Measurements from ENCODE around the gene LIMD2.

Gene LIMD2

DNA sequence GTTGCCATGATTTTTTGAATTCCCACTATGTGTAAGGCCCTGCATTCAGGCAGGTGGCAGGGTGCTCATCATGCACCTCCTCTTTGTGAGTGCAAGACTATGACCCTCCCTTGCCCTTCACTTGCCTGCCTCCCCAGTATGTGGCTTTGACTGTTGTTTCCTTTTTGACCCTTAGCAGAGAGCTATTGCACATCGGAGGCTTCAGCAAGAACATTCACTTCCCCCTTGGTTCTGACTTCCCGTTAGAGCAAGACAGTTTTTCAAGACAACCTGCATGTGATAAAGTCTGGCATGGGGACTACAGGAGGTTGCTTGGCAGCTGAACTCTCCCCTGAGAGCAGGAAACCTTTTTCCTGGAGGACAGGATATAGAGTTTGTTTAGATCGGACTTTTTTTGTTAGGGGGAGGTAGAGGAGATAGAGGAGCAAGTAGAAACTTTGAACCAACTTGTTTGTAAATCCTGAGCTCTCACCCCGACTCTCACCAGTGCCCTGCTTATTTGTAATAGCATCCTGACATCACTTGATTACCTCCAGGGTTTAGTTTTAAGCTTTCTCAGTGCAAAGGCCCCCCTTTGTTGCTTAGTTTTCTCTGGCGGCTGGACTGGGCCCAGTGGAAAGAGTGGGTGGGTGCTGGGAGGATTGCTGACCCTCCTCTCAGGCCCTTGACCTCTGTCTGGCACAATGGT is 34.3 kb downstream of the LIMD2 start:
- Histone ChIP-seq H3K4me3 (ENCODE audit: low read length) (no peak overlapping the region), H3K27me3 (ENCODE audit: control insufficient read depth, insufficient read depth, low read length) (no peaks in the 10 kb centered on the region), H3K36me3 (ENCODE audit: control insufficient read depth, insufficient read depth, low read length) (peaks cover 8% of the 10 kb centered on the region), H3K4me1 (ENCODE audit: control insufficient read depth, insufficient read depth, low read length) (no peaks in the 10 kb centered on the region), H3K9ac (ENCODE audit: low read length) (no peak overlapping the region), H3K27ac (ENCODE audit: low read depth, low read length) (no peak overlapping the region)

DNA sequence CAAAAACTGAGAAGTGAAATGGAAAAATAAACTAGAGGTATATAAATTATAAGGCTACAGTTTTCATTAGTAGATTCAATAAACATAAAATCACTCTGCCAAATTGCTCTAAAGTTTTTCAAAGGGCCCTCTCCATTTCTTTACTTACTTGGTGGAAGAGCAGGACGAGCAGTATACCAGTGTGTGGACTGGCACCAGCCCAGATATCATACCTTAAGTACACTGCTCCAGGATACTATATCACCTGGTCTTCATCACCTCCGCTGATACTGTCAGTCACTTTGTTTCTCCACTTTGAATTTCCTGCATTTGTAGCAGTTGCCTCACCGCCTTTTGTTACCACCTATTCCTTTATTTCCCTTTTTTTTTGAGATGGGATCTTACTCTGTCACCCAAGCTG is 40.1 kb downstream of the LIMD2 start:
- no peak overlapping the region for H3K9ac ChIP-seq (ENCODE audit: low read length)
- H3K27ac ChIP-seq (ENCODE audit: low read depth, low read length): no peak overlapping the region
- no peaks in the 10 kb centered on the region for H3K4me1 ChIP-seq (ENCODE audit: control insufficient read depth, insufficient read depth, low read length)
- H3K4me3 ChIP-seq (ENCODE audit: low read length): no peak overlapping the region
- H3K36me3 ChIP-seq (ENCODE audit: control insufficient read depth, insufficient read depth, low read length): peaks cover 6% of the 10 kb centered on the region
- H3K27me3 ChIP-seq (ENCODE audit: control insufficient read depth, insufficient read depth, low read length): no peaks in the 10 kb centered on the region

DNA sequence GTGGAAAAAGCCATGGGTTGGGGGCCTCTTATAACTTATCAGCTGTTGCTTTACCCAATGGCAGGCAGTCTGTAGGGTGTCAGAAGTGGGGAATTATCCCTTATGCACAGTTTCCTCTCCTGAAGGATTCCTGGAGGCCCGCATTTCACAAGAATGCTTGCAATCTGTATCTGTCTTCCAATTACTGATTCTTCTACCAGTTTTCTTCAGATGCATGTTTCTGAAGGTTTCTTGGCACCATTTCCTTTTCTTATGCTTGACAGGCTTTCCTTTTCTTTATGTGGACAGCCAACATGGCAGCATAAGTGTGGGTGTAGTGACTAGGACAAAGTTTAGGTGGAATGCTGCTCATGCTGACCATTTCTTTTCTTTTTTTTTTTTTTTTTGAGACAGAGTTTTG is 41.6 kb downstream of the LIMD2 start:
- Histone ChIP-seq H3K27me3 (ENCODE audit: control insufficient read depth, insufficient read depth, low read length) (no peaks in the 10 kb centered on the region), H3K36me3 (ENCODE audit: control insufficient read depth, insufficient read depth, low read length) (peaks cover 4% of the 10 kb centered on the region), H3K4me3 (ENCODE audit: low read length) (no peak overlapping the region), H3K9ac (ENCODE audit: low read length) (no peak overlapping the region), H3K27ac (ENCODE audit: low read depth, low read length) (no peak overlapping the region), H3K4me1 (ENCODE audit: control insufficient read depth, insufficient read depth, low read length) (no peaks in the 10 kb centered on the region)

DNA sequence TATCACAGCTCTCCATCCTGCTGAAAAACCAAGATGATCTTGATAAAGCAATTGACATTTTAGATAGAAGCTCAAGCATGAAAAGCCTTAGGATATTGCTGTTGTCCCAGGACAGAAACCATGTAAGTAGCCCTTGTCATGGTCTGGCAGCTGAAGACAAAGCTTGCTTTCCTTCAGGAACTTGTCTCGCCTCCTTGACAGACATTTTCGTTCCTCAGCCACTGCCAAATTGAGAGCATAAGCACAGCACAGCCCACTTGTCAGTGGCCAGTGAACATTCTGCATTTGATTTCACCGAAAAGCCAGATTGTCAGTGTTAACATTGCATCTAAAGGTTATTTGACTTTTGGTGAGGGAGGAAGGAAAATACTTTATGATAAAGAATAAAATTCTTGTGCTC is 42.1 kb downstream of the LIMD2 start:
- H3K4me3 ChIP-seq (ENCODE audit: low read length): no peak overlapping the region
- H3K36me3 ChIP-seq (ENCODE audit: control insufficient read depth, insufficient read depth, low read length): peaks cover 4% of the 10 kb centered on the region
- no peaks in the 10 kb centered on the region for H3K27me3 ChIP-seq (ENCODE audit: control insufficient read depth, insufficient read depth, low read length)
- peaks cover 3% of the 10 kb centered on the region for H3K4me1 ChIP-seq (ENCODE audit: control insufficient read depth, insufficient read depth, low read length)
- H3K9ac ChIP-seq (ENCODE audit: low read length): no peak overlapping the region
- H3K27ac ChIP-seq (ENCODE audit: low read depth, low read length): no peak overlapping the region

DNA sequence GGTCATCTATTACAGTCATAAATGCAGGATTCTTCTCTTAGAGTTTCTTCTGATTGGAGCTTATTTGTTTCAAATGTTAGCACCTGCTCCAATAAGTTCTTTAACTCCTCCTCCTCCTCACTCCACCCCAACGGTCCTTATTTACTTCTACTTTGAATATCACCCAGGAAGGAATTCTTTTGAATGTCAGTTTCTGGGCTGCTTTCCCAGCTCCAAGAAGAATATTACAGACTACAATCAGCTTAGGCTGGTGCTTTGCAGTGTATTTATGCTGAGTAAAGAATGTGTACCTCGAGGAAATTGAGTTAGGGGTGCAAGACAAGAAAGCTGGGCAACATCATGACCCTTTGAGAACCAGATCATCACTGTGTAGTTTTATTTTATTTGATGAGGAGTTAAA is 46.9 kb downstream of the LIMD2 start:
- no peak overlapping the region for H3K27ac ChIP-seq (ENCODE audit: low read depth, low read length)
- no peaks in the 10 kb centered on the region for H3K27me3 ChIP-seq (ENCODE audit: control insufficient read depth, insufficient read depth, low read length)
- H3K36me3 ChIP-seq (ENCODE audit: control insufficient read depth, insufficient read depth, low read length): no peaks in the 10 kb centered on the region
- no peak overlapping the region for H3K4me3 ChIP-seq (ENCODE audit: low read length)
- H3K4me1 ChIP-seq (ENCODE audit: control insufficient read depth, insufficient read depth, low read length): peaks cover 9% of the 10 kb centered on the region
- no peak overlapping the region for H3K9ac ChIP-seq (ENCODE audit: low read length)

DNA sequence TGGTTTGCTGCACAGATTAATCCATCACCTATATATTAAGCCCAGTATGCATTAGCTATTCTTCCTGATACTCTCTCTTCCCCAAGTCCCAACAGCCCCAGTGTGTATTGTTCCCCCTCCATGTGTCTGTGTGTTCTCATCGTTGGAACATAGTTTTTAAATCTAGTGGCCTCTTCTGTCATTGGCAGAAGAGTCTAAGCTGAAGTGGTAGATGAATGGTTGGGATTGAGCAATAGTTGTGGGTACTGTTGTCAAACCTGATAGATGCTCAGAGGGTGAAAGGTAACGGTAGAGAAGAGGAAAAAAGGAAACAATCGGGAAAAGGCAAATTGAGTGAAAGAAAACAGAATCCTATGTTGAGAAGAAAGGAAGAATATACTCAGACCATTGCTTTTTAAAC is 47.8 kb downstream of the LIMD2 start:
- no peaks in the 10 kb centered on the region for H3K27me3 ChIP-seq (ENCODE audit: control insufficient read depth, insufficient read depth, low read length)
- no peak overlapping the region for H3K4me3 ChIP-seq (ENCODE audit: low read length)
- peaks cover 9% of the 10 kb centered on the region for H3K4me1 ChIP-seq (ENCODE audit: control insufficient read depth, insufficient read depth, low read length)
- H3K27ac ChIP-seq (ENCODE audit: low read depth, low read length): no peak overlapping the region
- H3K36me3 ChIP-seq (ENCODE audit: control insufficient read depth, insufficient read depth, low read length): no peaks in the 10 kb centered on the region
- H3K9ac ChIP-seq (ENCODE audit: low read length): no peak overlapping the region

DNA sequence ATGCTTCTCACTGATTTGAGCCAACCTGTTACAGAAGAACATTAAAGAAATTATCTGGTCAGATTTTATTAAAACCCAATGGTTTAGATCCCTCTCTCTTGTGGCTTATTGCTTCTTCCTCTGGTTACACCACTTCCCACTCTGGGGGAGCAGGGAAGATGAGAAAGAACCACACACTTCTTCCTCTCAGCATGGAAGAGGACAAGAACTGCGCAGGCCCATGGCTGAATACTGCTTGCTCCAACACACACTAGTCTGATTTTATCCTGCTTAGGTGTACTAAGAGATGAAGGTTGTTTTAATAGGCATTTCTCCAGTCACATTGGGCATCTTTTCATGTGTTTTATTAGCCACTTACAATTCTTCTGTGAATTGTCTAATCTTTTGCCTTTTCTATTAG is 50.1 kb downstream of the LIMD2 start:
- Histone ChIP-seq H3K27me3 (ENCODE audit: control insufficient read depth, insufficient read depth, low read length) (no peaks in the 10 kb centered on the region), H3K4me1 (ENCODE audit: control insufficient read depth, insufficient read depth, low read length) (peaks cover 9% of the 10 kb centered on the region), H3K4me3 (ENCODE audit: low read length) (no peak overlapping the region), H3K27ac (ENCODE audit: low read depth, low read length) (no peak overlapping the region), H3K36me3 (ENCODE audit: control insufficient read depth, insufficient read depth, low read length) (peaks cover 9% of the 10 kb centered on the region), H3K9ac (ENCODE audit: low read length) (no peak overlapping the region)

DNA sequence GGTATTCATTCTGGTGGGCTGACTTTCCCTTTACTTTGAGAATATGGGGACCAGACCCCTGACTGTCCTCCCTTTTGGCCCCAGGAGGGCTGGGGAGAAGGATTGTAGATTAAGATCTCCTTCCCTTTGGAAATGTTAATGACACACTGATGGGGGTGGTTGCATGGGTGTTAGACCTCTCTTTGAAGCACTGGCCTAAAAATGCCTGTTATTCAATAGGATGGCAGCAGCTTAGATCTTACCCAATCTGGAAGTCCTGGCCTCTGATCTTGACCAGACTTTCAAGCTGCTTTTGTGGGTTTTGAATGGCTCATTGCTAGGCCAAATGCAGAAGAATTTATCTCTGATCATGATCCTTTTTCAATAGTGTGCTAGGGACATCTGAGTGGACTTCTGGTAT is 52.0 kb downstream of the LIMD2 start:
- H3K36me3 ChIP-seq (ENCODE audit: control insufficient read depth, insufficient read depth, low read length): peaks cover 9% of the 10 kb centered on the region
- no peaks in the 10 kb centered on the region for H3K27me3 ChIP-seq (ENCODE audit: control insufficient read depth, insufficient read depth, low read length)
- no peak overlapping the region for H3K27ac ChIP-seq (ENCODE audit: low read depth, low read length)
- no peak overlapping the region for H3K9ac ChIP-seq (ENCODE audit: low read length)
- peaks cover 7% of the 10 kb centered on the region for H3K4me1 ChIP-seq (ENCODE audit: control insufficient read depth, insufficient read depth, low read length)
- no peak overlapping the region for H3K4me3 ChIP-seq (ENCODE audit: low read length)

DNA sequence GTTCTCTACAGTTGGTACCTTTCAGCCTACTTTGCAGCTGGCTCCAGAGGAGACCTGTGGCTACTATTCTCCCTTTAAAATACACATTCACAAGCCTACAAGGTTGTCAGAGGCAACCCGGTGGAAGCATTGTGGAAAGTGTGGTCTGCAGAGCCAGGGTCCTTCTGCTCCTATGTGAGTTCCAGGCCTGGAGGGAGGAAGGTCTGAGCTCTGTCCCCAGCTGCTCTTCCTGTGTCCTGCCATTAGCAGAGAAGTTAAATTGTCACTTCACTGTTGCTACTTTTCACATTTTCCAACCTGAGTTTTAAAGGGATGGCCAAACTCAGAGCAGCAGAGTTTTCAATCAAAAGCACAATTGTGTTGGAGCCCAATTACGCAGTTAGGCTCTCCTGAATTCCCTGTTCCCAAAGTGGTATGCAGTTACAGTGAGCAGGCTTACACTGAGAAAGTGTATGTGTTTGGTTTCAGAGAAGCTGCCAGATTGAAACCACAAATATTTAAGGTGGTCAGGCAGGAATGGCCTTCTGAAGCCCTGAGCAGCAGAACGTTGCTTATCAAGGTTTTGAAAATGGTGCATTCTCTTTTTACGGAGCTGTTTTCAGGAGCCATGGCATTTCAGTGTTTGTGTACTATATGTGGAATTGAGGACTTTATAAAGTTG is 52.7 kb downstream of the LIMD2 start:
- peaks cover 9% of the 10 kb centered on the region for H3K36me3 ChIP-seq (ENCODE audit: control insufficient read depth, insufficient read depth, low read length)
- H3K4me1 ChIP-seq (ENCODE audit: control insufficient read depth, insufficient read depth, low read length): peaks cover under 1% of the 10 kb centered on the region
- H3K4me3 ChIP-seq (ENCODE audit: low read length): no peak overlapping the region
- no peak overlapping the region for H3K9ac ChIP-seq (ENCODE audit: low read length)
- no peaks in the 10 kb centered on the region for H3K27me3 ChIP-seq (ENCODE audit: control insufficient read depth, insufficient read depth, low read length)
- H3K27ac ChIP-seq (ENCODE audit: low read depth, low read length): no peak overlapping the region

DNA sequence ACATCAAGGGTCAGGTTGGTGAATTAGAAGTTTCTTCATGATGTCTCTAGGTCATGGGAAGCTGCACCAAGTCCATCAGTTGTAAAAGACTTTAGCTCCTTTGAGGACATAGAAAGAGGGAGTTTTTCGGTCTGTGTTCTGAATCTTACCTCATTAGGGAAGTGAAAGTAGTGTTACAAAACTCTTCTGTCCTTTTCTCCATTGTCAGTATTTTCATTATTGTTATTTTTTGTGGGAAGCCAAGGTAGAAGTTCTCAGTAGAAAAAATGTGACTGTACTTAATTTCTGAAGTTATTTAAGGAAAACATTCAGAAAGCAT is 53.5 kb downstream of the LIMD2 start:
- Histone ChIP-seq H3K4me1 (ENCODE audit: control insufficient read depth, insufficient read depth, low read length) (no peaks in the 10 kb centered on the region), H3K27ac (ENCODE audit: low read depth, low read length) (no peak overlapping the region), H3K27me3 (ENCODE audit: control insufficient read depth, insufficient read depth, low read length) (no peaks in the 10 kb centered on the region), H3K36me3 (ENCODE audit: control insufficient read depth, insufficient read depth, low read length) (peaks cover 9% of the 10 kb centered on the region), H3K9ac (ENCODE audit: low read length) (no peak overlapping the region), H3K4me3 (ENCODE audit: low read length) (no peak overlapping the region)
